Common myeloid progenitor, CD34-positive (primary cell): ENCODE data around the gene SP3.

Experiments
- CTCF ChIA-PET: fragments of 350-600 bp; sonication (Branson Sonifier 250); formaldehyde crosslinking; loops from one replicate; lab custom pipeline; 2021; ENCODE audit warnings: antibody characterized with exemption; lab: Charles Lee
- POLR2A ChIA-PET: fragments of 350-600 bp; sonication (Branson Sonifier 250); formaldehyde crosslinking; loops from one replicate; lab custom pipeline; 2021; ENCODE audit warnings: antibody characterized with exemption; lab: Charles Lee
- DNase-seq, 3 donors: peaks; one replicate each; pipeline versions ENCODE4 v3.0.0 to v3.0.0-alpha.2; 2013
- H3K27ac ChIP-seq, 2 experiments: 1 replicate in 1 of 2; 2 replicates in 1 of 2; pipeline ENCODE4 v1.7.0; 2013; ENCODE audit warnings: inconsistent platforms in 2 of 2, low read length in 2 of 2, mild to moderate bottlenecking in 2 of 2, low read depth in 1 of 2, moderate library complexity in 1 of 2; ENCODE audit not compliant: severe bottlenecking in 2 of 2, insufficient read depth in 1 of 2, poor library complexity in 1 of 2
- H3K27me3 ChIP-seq, 5 experiments: replicated peaks in 2 of 5; 1 replicate in 3 of 5; 2 replicates in 2 of 5; pipeline versions ENCODE4 v1.6.1 to v1.7.0; 2013; ENCODE audit warnings: low read length in 4 of 5, mild to moderate bottlenecking in 2 of 5, moderate library complexity in 2 of 5, inconsistent platforms in 1 of 5; ENCODE audit not compliant: insufficient read depth in 5 of 5, control insufficient read depth in 4 of 5
- H3K36me3 ChIP-seq, 4 experiments: 1 replicate in 2 of 4; 2 replicates in 2 of 4; pipeline versions ENCODE4 v1.6.1 to v1.7.0; 2013; ENCODE audit warnings: low read length in 3 of 4, control low read depth in 1 of 4, mild to moderate bottlenecking in 1 of 4; ENCODE audit not compliant: control insufficient read depth in 4 of 4, insufficient read depth in 4 of 4
- H3K4me1 ChIP-seq, 4 experiments: 1 replicate in 3 of 4; 2 replicates in 1 of 4; pipeline versions ENCODE4 v1.6.1 to v1.7.1; 2013; ENCODE audit warnings: low read length in 3 of 4, mild to moderate bottlenecking in 3 of 4, control low read depth in 1 of 4, inconsistent platforms in 1 of 4, moderate library complexity in 1 of 4; ENCODE audit not compliant: control insufficient read depth in 4 of 4, insufficient read depth in 4 of 4; ENCODE audit errors: control extremely low read depth in 1 of 4
- H3K4me3 ChIP-seq, 7 experiments: 1 replicate in 4 of 7; 2 replicates in 3 of 7; pipeline versions ENCODE4 v1.5.1 to v1.7.0; 2013; ENCODE audit warnings: mild to moderate bottlenecking in 7 of 7, low read length in 6 of 7, moderate library complexity in 6 of 7, inconsistent platforms in 2 of 7, low read depth in 2 of 7, control low read depth in 1 of 7; ENCODE audit not compliant: insufficient read depth in 4 of 7, control insufficient read depth in 1 of 7; ENCODE audit errors: extremely low read depth in 1 of 7
- H3K9me3 ChIP-seq, 5 experiments: 1 replicate in 4 of 5; 2 replicates in 1 of 5; pipeline versions ENCODE4 v1.6.1 to v1.7.1; 2013; ENCODE audit warnings: low read length in 4 of 5, mild to moderate bottlenecking in 2 of 5, inconsistent platforms in 1 of 5, low read depth in 1 of 5, moderate library complexity in 1 of 5; ENCODE audit not compliant: control insufficient read depth in 4 of 5, insufficient read depth in 2 of 5; ENCODE audit errors: control extremely low read depth in 1 of 5
- WGBS: methylation state at CpG from one replicate; pipeline ENCODE4 v1.1.5; 2013; ENCODE audit not compliant: insufficient coverage; 5-methylcytosine and 5-hydroxymethylcytosine counted together

Gene SP3

DNA sequence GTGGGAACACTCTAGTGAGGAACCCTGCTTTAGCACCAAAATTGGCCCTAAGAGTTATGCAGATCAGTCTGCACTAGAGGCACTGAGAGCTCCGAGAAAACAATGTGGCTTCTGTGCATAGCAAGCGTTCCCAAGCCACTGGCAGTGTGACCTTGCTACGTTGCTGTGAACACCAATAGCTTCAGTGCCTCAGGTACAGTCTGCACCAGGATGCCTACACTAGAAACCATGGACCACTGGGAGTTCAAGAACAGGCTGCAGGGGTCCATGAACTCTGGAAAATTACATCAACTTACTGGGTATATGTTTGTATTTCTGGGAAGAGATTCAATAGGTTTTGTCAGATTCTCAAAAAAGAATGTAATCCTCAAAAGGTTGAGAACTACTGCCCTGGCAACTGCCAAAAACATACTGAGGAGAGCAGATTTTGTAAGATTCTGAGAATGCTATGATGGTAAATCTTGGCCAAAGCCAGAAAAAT, 18.3 kb upstream of the SP3 start:
- WGBS = 100% methylated on average over 3 of the region's 3 CpGs
- peaks cover 0 to 9% (median under 1%) of the 10 kb centered on the region in 4 experiments for H3K4me1 ChIP-seq

DNA sequence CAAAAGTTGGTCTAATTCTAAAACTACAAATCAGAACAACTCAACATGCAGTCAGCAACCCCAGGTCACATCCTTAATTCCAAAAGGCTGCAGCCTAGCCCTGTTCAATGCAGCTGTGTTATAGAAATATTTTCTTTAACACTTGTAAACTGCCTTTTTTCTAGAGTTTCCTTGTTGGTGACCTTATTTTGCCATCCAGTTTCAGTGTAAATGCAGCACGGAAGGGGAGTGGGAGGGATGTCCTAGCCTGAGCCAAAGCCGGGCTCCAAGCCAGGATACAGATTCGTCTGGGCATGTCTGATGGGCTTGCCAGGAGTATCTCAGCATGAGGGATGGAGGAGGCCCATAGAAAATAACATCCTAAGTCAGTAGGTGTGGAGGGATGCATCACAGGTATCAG, 17.7 kb upstream of the SP3 start:
- CTCF ChIA-PET = interaction anchor here (1.3 to 1.5 kb wide), 2 partner anchors 12 to 15 kb away, joined by 3 to 5 read pairs; no protein-coding TSS in a partner anchor
- no peaks in the 10 kb centered on the region for H3K36me3 ChIP-seq

More for the DNA sequence above, 18.3 kb upstream of the SP3 start:
- ChIA-PET CTCF (interaction anchor here (1.3 to 1.5 kb wide), 2 partner anchors 11 to 14 kb away, joined by 3 to 5 read pairs; no protein-coding TSS in a partner anchor), POLR2A (no interaction called here)
- Histone ChIP-seq H3K36me3 (no peaks in the 10 kb centered on the region), H3K27me3 (no peaks in the 10 kb centered on the region), H3K9me3 (no peaks in the 10 kb centered on the region), H3K27ac (no peak overlapping the region), H3K4me3 (no peak overlapping the region)
- no peak for DNase-seq

DNA sequence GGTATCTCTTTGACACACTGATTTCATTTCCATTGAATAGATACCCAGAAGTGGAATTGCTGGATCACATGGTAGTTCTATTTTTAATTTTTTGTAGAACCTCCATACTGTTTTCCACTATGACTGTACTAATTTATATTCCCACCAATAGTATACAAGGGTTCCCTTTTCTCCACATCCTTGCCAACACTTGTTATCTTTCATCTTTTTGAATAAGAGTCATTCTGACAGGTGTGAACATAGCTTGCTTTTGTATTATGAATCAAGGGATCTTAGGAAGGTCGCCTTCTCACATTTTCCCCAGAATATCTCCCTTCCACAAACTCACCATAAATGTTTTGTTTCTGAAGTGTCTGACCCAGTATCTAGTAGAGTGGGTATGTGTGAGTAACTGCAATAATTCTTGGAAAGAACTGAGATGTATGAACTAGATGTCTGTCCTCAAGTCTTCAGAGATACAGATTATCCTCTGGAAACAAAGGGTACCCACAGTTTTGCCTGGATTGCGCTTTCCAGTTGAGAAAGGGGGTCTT, 17.1 kb upstream of the SP3 start:
- Histone ChIP-seq H3K9me3 (no peaks in the 10 kb centered on the region), H3K4me1 (peaks cover 0 to 9% (median under 1%) of the 10 kb centered on the region in 4 experiments)

More for the DNA sequence above, 17.7 kb upstream of the SP3 start:
- POLR2A ChIA-PET = no interaction called here
- 100% methylated on average over 3 of the region's 3 CpGs for WGBS
- Histone ChIP-seq H3K27ac (no peak overlapping the region), H3K4me3 (no peak overlapping the region), H3K27me3 (no peaks in the 10 kb centered on the region), H3K9me3 (no peaks in the 10 kb centered on the region), H3K4me1 (peaks cover 0 to 9% (median under 1%) of the 10 kb centered on the region in 4 experiments)
- DNase-seq = no peak

DNA sequence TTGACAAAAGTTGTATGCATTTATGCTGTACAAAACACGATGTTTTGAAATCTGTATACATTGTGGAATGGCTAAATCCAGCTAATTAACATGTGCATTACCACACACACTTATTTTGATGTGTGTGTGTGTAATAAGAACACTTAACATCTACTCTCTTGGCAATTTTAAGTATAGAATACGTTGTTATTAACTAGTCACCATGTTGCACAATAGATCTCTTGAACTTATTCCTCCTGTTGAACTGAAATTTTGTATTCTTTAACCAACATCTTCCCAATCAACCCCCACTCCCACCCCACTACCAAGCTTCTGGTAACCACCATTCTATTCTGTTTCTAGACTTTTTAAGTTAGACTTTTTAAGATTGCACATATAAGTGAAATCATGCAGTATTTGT, 16.3 kb upstream of the SP3 start:
- H3K4me1 ChIP-seq = peaks cover 0 to 9% (median under 1%) of the 10 kb centered on the region in 4 experiments
- no peak overlapping the region for H3K4me3 ChIP-seq
- H3K27ac ChIP-seq = no peak overlapping the region
- no peaks in the 10 kb centered on the region for H3K27me3 ChIP-seq
- no peaks in the 10 kb centered on the region for H3K9me3 ChIP-seq
- no peak for DNase-seq
- 100% methylated on average over 1 of the region's 2 CpGs for WGBS
- no peaks in the 10 kb centered on the region for H3K36me3 ChIP-seq
- POLR2A ChIA-PET = no interaction called here
- CTCF ChIA-PET = interaction anchor here (0.6 to 1.2 kb wide), 3 partner anchors 11 to 164 kb away, joined by 3 read pairs; no protein-coding TSS in a partner anchor

More for the DNA sequence above, 17.1 kb upstream of the SP3 start:
- DNase-seq = no peak
- WGBS = 100% methylated on average over 1 of the region's 2 CpGs
- H3K36me3 ChIP-seq = no peaks in the 10 kb centered on the region
- no peak overlapping the region for H3K4me3 ChIP-seq
- H3K27me3 ChIP-seq = no peaks in the 10 kb centered on the region
- ChIA-PET CTCF (interaction anchor here (1.2 to 1.5 kb wide), 3 partner anchors 13 to 83 kb away, joined by 3 to 5 read pairs (median 3); no protein-coding TSS in a partner anchor), POLR2A (no interaction called here)
- H3K27ac ChIP-seq = no peak overlapping the region

DNA sequence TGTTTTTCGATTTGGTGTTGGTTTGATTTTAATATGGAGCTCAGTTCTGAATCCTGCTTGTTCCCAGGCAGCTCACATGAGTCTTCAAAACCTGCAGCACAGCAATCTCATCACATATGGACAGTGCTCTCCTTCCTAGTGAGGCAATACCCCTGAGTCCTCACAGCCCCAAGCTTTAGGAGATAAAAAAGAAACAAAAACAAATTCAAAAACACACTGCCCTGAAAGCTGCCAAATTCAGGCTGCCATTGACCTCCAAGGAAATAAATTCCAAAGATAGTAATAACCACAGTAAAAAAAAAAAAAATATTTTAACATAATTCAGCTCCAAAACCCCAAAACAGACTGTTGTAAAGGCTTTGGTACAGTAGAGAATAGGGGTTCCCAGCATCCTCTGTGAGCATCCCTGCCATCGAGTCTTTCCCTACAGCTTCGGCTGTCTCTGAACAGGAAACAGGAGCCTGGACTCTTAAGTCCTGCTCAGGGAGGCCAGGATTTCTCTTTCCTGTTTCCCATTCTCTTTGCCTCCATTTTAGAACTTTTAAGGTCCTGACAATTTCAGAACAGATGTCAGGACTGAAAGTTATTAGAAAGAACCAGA, 14.7 kb upstream of the SP3 start:
- Histone ChIP-seq H3K27me3 (no peaks in the 10 kb centered on the region), H3K9me3 (no peaks in the 10 kb centered on the region), H3K36me3 (no peaks in the 10 kb centered on the region), H3K27ac (no peak overlapping the region), H3K4me1 (peaks cover 0 to 2% (median 0%) of the 10 kb centered on the region in 4 experiments), H3K4me3 (no peak overlapping the region)
- no peak for DNase-seq
- WGBS = 85% methylated on average over 2 of the region's 3 CpGs
- CTCF ChIA-PET = interaction anchor here (1.0 to 1.7 kb wide), 2 partner anchors 17 to 35 kb away, joined by 3 read pairs; no protein-coding TSS in a partner anchor
- POLR2A ChIA-PET = no interaction called here

DNA sequence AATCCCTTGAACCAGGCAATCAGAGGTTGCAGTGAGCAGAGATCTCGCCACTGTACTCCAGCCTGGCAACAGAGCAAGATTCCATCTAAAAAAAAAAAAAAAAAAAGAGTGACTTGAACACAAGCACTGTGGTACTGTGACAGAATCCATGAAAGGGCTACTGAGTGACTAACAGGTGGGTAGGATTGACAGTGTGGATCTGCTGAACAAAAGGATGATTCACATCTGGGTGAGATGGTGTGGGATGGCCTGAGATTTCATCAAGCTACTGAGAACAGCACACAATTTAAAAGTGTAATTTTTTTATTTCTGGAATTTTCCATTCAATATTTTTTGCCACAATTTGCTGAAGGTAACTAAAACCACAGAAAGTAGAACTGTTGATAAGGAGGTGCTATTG, 13.3 kb upstream of the SP3 start:
- Histone ChIP-seq H3K36me3 (no peaks in the 10 kb centered on the region), H3K4me1 (no peaks in the 10 kb centered on the region), H3K27me3 (no peaks in the 10 kb centered on the region), H3K4me3 (no peak overlapping the region), H3K27ac (no peak overlapping the region), H3K9me3 (no peaks in the 10 kb centered on the region)
- ChIA-PET CTCF (interaction anchor here (1.2 to 1.7 kb wide), 2 partner anchors 8 to 36 kb away, joined by 3 read pairs; no protein-coding TSS in a partner anchor), POLR2A (interaction anchor here (0.6 kb wide), 1 partner anchor 13 kb away, joined by 4 read pairs; no protein-coding TSS in a partner anchor)
- WGBS = no CpG with 5 or more reads among the region's 1 CpG
- DNase-seq = no peak

DNA sequence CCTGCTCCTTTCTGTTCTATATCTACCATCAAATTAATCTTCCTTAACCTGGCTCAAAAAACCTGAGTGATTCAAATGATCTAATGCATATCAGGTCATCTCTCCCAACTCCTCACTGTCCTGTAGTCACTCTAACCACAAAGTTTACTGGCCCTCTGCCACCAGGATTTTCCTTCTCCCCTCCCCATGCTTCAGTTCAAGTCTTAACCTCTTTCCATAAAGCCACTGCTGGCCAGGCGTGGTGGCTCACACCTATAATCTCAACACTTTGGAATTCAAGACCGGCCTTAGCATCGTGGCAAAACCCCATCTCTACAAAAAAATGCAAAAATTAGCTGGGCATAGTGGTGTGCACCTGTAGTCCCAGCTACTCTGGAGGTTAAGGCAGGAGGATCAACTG, 7.5 kb upstream of the SP3 start:
- H3K9me3 ChIP-seq = no peaks in the 10 kb centered on the region
- ChIA-PET POLR2A (no interaction called here), CTCF (interaction anchor here (1.0 to 1.7 kb wide), 2 partner anchors 13 kb away, joined by 3 to 5 read pairs; no protein-coding TSS in a partner anchor)
- no peak overlapping the region for H3K4me3 ChIP-seq
- no peaks in the 10 kb centered on the region for H3K27me3 ChIP-seq
- H3K27ac ChIP-seq = no peak overlapping the region
- 67% methylated on average over 1 of the region's 3 CpGs for WGBS
- DNase-seq = no peak
- H3K4me1 ChIP-seq = no peaks in the 10 kb centered on the region
- H3K36me3 ChIP-seq = no peaks in the 10 kb centered on the region
